Nephron progenitor cell (in vitro differentiated cells): Measurements from ENCODE around the gene RAPGEF5.

Experiments used
- DNase-seq: peaks from one replicate; pipeline ENCODE4 v3.0.0; 2021
- H3K27ac Mint-ChIP-seq: 2 replicates; pipeline ENCODE4 v1.8.0; 2021; ENCODE audit warnings: mild to moderate bottlenecking, moderate library complexity, mixed read lengths
- H3K27me3 Mint-ChIP-seq: 2 replicates; pipeline ENCODE4 v1.8.0; 2021; ENCODE audit warnings: mild to moderate bottlenecking, low read depth, mixed read lengths; ENCODE audit not compliant: poor library complexity
- H3K36me3 Mint-ChIP-seq: 2 replicates; pipeline ENCODE4 v1.8.0; 2021; ENCODE audit warnings: low read depth, mixed read lengths
- H3K4me1 Mint-ChIP-seq: 2 replicates; pipeline ENCODE4 v1.8.0; 2021; ENCODE audit warnings: mixed read lengths
- H3K4me3 Mint-ChIP-seq: 2 replicates; pipeline ENCODE4 v1.8.0; 2021; ENCODE audit warnings: mild to moderate bottlenecking, moderate library complexity, mixed read lengths
- H3K9me3 Mint-ChIP-seq: 2 replicates; pipeline ENCODE4 v1.8.0; 2021; ENCODE audit warnings: mild to moderate bottlenecking, moderate library complexity, mixed read lengths
- TF ChIP-seq, protein P1 (sequence below): fragments of 200-600 bp; sonication (generic); IDR thresholded peaks from 2 replicates; pipeline ENCODE4 v1.5.0; 2021; ENCODE audit warnings: antibody characterized with exemption

The RAPGEF5 gene

DNA sequence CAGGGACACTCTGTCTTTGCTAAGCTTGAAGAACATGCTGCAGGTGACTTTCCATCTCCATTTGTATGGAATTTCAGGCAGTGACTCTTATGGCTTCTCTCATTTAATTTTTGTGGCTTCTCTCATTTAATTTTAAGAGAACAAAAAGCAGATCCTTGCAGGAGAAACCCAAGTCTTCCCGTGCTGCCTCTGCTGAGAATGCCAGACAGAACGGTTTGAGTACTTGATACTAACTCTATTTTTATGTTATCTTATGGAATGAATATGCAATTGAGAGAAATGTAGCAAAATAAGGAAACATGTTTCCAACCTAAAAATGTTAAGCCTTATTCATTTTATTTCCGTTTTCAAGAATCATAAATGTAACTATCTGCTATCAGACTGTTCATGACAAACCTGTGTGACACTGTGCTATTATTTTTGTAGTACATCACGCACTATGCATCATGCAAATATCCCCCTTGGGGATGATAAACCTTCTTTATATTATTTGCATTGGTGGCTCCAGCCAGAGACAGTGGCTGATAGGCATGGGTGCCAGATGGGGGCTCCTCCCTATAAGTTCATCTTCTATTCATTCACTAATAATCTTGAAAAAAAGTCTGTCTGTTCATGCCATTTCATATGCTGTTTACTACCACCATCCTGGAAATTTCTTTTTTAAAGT, 6.9 kb upstream of the RAPGEF5 start:
- Mint-ChIP-seq H3K9me3 (no peaks in the 10 kb centered on the region), H3K27me3 (peaks cover 16% of the 10 kb centered on the region), H3K4me3 (no peak overlapping the region), H3K4me1 (peaks cover 7% of the 10 kb centered on the region), H3K36me3 (no peaks in the 10 kb centered on the region), H3K27ac (no peak overlapping the region)
- DNase-seq = no peak
- TF ChIP-seq, protein P1, sequence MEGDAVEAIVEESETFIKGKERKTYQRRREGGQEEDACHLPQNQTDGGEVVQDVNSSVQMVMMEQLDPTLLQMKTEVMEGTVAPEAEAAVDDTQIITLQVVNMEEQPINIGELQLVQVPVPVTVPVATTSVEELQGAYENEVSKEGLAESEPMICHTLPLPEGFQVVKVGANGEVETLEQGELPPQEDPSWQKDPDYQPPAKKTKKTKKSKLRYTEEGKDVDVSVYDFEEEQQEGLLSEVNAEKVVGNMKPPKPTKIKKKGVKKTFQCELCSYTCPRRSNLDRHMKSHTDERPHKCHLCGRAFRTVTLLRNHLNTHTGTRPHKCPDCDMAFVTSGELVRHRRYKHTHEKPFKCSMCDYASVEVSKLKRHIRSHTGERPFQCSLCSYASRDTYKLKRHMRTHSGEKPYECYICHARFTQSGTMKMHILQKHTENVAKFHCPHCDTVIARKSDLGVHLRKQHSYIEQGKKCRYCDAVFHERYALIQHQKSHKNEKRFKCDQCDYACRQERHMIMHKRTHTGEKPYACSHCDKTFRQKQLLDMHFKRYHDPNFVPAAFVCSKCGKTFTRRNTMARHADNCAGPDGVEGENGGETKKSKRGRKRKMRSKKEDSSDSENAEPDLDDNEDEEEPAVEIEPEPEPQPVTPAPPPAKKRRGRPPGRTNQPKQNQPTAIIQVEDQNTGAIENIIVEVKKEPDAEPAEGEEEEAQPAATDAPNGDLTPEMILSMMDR = no peak

DNA sequence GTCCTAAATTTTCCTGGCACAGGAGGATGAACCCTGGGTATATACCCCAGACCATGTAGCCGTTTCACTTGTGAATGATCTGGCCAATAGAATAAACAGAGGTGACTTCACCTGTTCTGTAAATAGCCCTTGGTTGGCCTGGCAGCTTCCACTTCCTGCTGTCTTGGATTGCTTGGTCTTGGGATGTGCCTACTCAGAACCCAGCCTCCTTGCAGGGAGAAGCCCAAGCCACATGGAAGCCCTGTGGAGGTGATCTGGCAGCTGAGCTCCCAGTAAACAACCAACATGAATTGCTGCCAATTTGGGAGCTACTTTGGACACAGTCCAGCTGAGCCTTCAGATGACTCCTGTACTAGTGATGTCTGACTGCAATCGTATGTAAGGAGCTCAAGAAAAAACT, 4.8 kb upstream of the RAPGEF5 start:
- Mint-ChIP-seq H3K27ac (no peak overlapping the region), H3K27me3 (peaks cover 18% of the 10 kb centered on the region), H3K4me1 (peaks cover 20% of the 10 kb centered on the region), H3K4me3 (no peak overlapping the region), H3K9me3 (peaks cover 3% of the 10 kb centered on the region), H3K36me3 (no peaks in the 10 kb centered on the region)
- DNase-seq = no peak
- TF ChIP-seq, protein P1 = no peak

DNA sequence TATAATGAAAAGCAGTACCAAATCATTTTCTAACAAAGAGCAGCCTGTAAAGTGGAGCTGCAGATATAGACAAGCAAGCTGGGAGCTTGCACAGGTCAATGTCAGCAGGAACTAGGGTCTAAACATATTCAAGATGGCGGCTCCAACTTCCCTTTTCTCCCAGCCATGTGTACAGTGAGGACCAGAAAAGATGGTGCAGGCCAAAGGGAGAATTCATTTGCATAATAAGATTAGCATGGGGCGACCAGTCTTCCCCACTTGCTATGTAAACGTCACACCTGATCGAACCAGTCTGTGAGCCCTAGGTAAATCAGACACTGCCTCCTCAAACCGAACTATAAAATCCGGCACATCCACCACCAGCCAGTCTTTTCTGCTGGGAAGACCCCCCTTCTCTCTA, 4.4 kb upstream of the RAPGEF5 start:
- Mint-ChIP-seq H3K9me3 (peaks cover 3% of the 10 kb centered on the region), H3K4me3 (no peak overlapping the region), H3K27me3 (peaks cover 16% of the 10 kb centered on the region), H3K36me3 (no peaks in the 10 kb centered on the region), H3K27ac (no peak overlapping the region), H3K4me1 (peaks cover 20% of the 10 kb centered on the region)
- TF ChIP-seq, protein P1 = no peak
- DNase-seq = no peak

DNA sequence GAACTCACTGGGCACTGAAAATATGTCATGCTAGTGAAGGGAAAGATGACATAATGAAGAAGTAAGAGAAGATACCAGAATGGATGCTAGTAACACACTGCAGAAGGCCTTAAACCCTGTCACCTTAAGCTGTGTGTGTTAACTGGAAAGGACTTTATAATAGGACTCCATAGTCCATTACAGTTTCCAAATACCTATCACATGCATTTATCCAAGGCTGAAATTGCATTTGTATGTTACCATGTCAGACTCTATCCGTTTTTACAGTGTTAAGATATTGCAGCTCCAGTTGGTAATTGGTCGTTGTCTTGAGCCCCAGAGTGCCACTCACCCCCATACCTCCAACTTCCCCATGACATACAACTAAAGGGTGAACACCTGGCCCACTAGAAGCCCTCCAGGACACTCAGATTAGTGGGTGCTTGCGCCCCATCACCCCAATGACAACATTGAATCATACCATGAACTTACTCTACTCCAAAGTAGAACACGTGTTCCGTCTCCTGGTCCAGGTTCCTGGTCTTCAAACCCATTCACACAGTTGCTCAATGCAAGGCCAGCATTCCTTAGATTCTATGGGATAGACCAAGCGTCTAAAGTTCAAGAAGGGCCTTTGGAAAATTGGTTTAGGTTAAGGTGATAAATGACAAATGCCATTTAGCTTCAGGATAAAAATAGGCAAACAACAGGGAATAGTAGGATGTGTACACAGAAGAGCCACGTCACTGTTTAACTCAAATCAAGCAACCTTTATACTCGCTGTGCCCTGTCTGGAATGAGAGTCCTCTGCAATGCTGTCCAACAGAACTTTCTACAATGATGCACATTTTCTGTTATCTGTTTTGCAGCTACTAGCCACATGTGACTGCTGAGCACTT, 2.1 kb upstream of the RAPGEF5 start:
- peaks cover 19% of the 10 kb centered on the region for H3K9me3 Mint-ChIP-seq
- DNase-seq = no peak
- peaks cover 12% of the 10 kb centered on the region for H3K36me3 Mint-ChIP-seq
- TF ChIP-seq, protein P1 = no peak
- peaks cover 31% of the 10 kb centered on the region for H3K4me1 Mint-ChIP-seq
- no peak overlapping the region for H3K27ac Mint-ChIP-seq
- peaks cover 35% of the 10 kb centered on the region for H3K27me3 Mint-ChIP-seq
- no peak overlapping the region for H3K4me3 Mint-ChIP-seq

DNA sequence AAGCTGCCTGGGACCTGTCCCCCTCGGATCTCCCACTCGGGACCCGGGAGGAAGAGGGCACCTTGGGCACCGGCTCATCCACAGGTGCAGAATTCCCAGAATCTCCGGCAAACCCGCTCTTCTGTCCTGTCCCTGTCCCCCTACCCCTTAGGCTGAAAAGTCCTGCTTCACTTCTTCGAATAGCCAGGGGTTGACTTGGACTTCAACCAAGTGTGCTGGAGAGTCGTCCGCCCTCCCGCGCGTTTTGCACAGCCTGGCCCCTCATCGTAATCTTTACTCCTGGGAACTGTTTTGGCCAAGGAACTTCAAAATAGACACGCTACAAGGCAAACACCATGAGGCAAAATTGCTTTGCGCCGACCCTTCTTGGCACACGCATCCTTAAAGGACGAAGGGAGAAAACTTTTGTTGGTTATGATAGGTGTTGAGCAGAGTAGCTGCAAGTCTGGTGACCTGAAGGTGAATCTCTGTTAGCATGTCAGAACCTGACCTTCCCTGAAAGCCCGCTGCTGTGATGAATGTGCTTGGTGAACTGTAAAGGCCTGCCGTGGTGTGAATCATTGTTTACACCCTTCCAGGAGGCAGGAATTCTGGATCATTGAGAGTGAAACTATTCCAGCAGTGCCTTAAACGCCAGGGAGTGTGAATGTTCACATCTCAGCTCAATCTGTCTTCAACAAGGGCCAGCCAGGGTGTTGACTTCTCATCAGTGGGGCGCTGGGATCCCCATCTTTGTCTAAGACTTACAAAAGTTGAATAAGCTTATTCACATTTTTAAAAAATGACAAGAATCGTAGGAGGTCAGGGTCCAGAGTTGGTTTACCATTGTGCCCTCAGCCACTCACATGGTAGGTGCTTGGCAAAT, 589 bp upstream of the RAPGEF5 start:
- no peak overlapping the region for H3K27ac Mint-ChIP-seq
- H3K9me3 Mint-ChIP-seq = peaks cover 30% of the 10 kb centered on the region
- peaks cover 18% of the 10 kb centered on the region for H3K36me3 Mint-ChIP-seq
- H3K4me1 Mint-ChIP-seq = peaks cover 31% of the 10 kb centered on the region
- DNase-seq = peak; percentile 42
- TF ChIP-seq, protein P1 = no peak
- H3K4me3 Mint-ChIP-seq = peak overlapping the region; percentile 88
- peaks cover 29% of the 10 kb centered on the region for H3K27me3 Mint-ChIP-seq
